GM08714 (cell line): ENCODE results near the gene HDAC9.

ENCODE experiments used
- H3K4me3 ChIP-seq: fragments of 200-500 bp; sonication (Bioruptor generic); 2 replicates; pipeline ENCODE4 v1.5.1; 2014; ENCODE audit warnings: mild to moderate bottlenecking, low read length, inconsistent platforms
- ZNF274 ChIP-seq: IDR thresholded peaks from 2 replicates; pipeline ENCODE4 v1.6.1; 2012; ENCODE audit warnings: mild to moderate bottlenecking, low read depth, low read length

Gene HDAC9

GRCh38 chr7:18504965-18505364, 9.4 kb downstream of the HDAC9 start:
- H3K4me3 ChIP-seq: no peak overlapping the region
- TF ChIP-seq ZNF274: no peak

GRCh38 chr7:18505870-18506460, 10.4 kb downstream of the HDAC9 start:
- TF ChIP-seq ZNF274: no peak

GRCh38 chr7:18508443-18509427, 13.2 kb downstream of the HDAC9 start:
- peak overlapping the region; percentile 82 for H3K4me3 ChIP-seq
- no peak for TF ChIP-seq ZNF274

More at GRCh38 chr7:18505870-18506460, 10.4 kb downstream of the HDAC9 start:
- H3K4me3 ChIP-seq: peak overlapping the region; percentile 22; the same call in 1 of the 2 replicates

- no peak for TF ChIP-seq ZNF274
- H3K4me3 ChIP-seq: peak overlapping the region; percentile 82
These were observed 13.9 kb downstream of the HDAC9 start for GRCh38 chr7:18509481-18509880.

- H3K4me3 ChIP-seq: no peak overlapping the region
- no peak for TF ChIP-seq ZNF274
These were observed 16.0 kb downstream of the HDAC9 start for GRCh38 chr7:18511351-18512140.

DNA sequence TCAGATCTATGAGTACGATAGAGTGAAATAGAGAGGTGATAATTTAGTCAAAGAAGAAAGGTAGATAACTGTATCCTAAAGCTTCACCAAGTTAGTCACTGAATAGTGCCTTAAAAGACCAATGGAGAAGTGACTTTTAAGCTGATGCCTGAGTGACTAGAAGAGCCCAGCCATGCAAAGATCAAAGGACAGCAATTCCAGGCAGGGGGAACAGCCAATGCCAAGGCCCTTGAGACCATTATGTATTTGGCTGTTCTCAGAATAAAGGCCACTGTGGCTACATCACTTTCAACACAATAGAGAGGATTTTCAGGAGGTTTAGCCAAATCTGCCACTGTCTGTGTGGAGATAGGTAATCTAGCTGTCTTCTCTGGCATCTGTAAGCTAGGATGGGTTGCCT, 17.8 kb downstream of the HDAC9 start:
- H3K4me3 ChIP-seq: no peak overlapping the region

GRCh38 chr7:18515067-18515466, 19.5 kb downstream of the HDAC9 start:
- no peak overlapping the region for H3K4me3 ChIP-seq
- TF ChIP-seq ZNF274: no peak

More for the DNA sequence above, 17.8 kb downstream of the HDAC9 start:
- no peak for TF ChIP-seq ZNF274

- H3K4me3 ChIP-seq: no peak overlapping the region
- no peak for TF ChIP-seq ZNF274
These were observed 22.1 kb downstream of the HDAC9 start for GRCh38 chr7:18517646-18518045.

DNA sequence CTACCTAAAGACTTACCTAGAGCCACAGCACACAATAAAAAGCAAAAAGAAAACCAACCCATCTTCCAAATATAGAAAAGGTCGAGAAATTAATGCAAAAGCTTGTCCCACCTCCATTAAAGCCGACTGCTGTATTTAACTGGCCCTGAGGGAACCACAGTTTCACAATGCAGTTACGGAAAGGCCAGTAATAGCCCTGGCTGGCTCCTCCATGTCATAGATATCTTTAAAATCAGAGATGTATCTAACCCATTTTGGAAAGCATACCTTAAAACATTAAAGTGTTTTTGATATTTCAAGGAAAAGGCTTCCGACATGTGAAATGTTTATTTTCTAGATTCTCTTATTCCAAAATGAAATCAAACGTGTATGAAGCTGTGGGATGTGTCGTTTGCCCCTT, 23.0 kb downstream of the HDAC9 start:
- no peak for TF ChIP-seq ZNF274
- no peak overlapping the region for H3K4me3 ChIP-seq

- H3K4me3 ChIP-seq: peak overlapping the region; percentile 55
- no peak for TF ChIP-seq ZNF274
These were observed 25.1 kb downstream of the HDAC9 start for GRCh38 chr7:18520450-18521235.

DNA sequence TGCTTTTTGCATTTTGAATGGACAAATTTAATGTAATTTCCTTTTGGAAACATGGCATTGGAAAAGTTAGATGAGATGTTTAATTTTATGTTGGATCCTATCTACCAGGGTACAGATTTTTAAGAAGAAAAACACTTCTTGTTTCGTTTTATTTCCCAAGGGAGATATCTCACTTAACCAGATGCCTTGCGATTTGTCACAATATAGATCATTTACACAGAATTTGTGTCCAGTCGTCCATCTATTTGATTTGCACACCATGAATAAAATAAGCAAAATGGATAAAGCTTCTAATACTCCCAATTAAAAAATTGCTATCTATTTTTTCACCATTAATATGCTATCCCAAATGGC, 25.7 kb downstream of the HDAC9 start:
- H3K4me3 ChIP-seq: no peak overlapping the region
- TF ChIP-seq ZNF274: no peak

GRCh38 chr7:18521945-18522566, 26.5 kb downstream of the HDAC9 start:
- TF ChIP-seq ZNF274: no peak
- no peak overlapping the region for H3K4me3 ChIP-seq

DNA sequence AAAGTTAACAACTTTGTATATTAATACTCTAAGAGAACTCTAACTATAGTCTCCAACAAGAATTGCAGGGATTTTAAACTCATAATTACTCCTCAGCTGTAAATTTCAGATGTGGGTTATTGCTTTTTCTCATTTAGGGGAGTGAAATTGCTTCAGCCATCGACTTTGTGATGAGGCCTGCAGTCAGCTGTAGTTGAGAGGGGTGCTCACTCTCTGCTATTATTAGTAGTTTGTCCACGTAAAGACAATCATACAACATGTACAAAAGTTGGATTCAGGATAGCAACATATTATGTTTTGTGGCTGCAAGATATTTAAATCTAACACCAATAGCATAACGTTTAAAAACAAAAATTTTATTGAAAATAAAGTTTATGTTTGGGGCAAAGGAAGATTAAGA, 28.7 kb downstream of the HDAC9 start:
- TF ChIP-seq ZNF274: no peak
- no peak overlapping the region for H3K4me3 ChIP-seq

GRCh38 chr7:18526368-18526878, 30.9 kb downstream of the HDAC9 start:
- no peak for TF ChIP-seq ZNF274
- no peak overlapping the region for H3K4me3 ChIP-seq
